ENCODE measurements around the gene TUBA4A. TPM values are rescaled to one million over a fixed set of nuclear protein-coding genes. Genes with fewer than 3 reads are reported as not detected.

Gene TUBA4A
- polyA plus RNA-seq, 1 donor (not counting 4 experiments of a cell fraction or from before 2014, with no cell fraction given), result 524 TPM

DNA sequence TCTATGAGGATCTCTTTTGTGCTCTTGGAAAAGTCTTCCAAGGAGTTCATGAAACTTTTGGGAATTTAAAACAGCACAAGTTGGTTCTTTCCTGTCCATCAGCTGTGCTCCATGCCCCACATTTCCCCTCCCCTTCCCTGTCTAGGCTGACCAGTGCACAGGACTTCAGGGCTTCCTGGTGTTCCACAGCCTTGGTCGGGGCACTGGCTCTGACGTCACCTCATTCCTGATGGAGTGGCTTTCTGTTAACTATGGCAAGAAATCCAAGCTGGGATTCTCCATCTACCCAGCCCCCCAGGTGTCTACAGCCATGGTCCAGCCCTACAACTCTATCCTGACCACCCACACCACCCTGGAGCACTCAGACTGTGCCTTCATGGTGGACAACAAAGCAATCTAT, 17.3 kb upstream of the TUBA4A start:
- FAIRE-seq (no peak), DNase-seq (ENCODE audit: low read depth, low spot score) (no peak)

DNA sequence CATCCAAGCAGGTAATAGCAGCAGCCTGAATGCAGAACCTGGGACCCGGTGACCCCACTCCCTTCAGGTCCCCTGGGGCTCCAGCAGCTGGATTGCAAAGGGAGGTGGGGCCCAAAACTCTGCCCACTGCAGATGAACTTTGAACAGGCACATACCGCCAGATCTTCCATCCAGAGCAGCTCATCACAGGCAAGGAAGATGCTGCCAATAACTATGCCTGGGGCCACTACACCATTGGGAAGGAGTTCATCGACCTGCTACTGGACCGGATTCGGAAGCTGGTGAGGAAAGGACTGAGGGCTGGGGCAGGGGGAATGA, 16.3 kb upstream of the TUBA4A start:
- H3K4me1 ChIP-seq (ENCODE audit: control insufficient read depth, extremely low read depth, insufficient read depth, low read length), result peaks cover 33% of the 10 kb centered on the region
- no peak for FAIRE-seq

More for the DNA sequence above, 17.3 kb upstream of the TUBA4A start:
- TF ChIP-seq, protein P1, sequence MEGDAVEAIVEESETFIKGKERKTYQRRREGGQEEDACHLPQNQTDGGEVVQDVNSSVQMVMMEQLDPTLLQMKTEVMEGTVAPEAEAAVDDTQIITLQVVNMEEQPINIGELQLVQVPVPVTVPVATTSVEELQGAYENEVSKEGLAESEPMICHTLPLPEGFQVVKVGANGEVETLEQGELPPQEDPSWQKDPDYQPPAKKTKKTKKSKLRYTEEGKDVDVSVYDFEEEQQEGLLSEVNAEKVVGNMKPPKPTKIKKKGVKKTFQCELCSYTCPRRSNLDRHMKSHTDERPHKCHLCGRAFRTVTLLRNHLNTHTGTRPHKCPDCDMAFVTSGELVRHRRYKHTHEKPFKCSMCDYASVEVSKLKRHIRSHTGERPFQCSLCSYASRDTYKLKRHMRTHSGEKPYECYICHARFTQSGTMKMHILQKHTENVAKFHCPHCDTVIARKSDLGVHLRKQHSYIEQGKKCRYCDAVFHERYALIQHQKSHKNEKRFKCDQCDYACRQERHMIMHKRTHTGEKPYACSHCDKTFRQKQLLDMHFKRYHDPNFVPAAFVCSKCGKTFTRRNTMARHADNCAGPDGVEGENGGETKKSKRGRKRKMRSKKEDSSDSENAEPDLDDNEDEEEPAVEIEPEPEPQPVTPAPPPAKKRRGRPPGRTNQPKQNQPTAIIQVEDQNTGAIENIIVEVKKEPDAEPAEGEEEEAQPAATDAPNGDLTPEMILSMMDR (optimal IDR thresholded peaks at IDR 0.05 in 1 of 3, IDR thresholded peaks at IDR 0.05 in 1 of 3, conservative IDR thresholded peaks at IDR 0.05 in 1 of 3; ENCODE audit: extremely low read depth in 1 of 3, insufficient read depth in 2 of 3, low read length in 3 of 3), result no peak
- no peak for TF ChIP-seq EZH2 (IDR thresholded peaks at IDR 0.05; ENCODE audit: low read length)
- Histone ChIP-seq H3K36me3 (ENCODE audit: control insufficient read depth in 2 of 2, extremely low read depth in 1 of 2, insufficient read depth in 2 of 2, low read length in 2 of 2) (no peaks in the 10 kb centered on the region), H3K9me3 (ENCODE audit: control insufficient read depth, low read depth, low read length) (no peaks in the 10 kb centered on the region), H3K9me1 (ENCODE audit: control insufficient read depth, extremely low read depth, insufficient read depth, low read length) (no peaks in the 10 kb centered on the region), H3K4me1 (ENCODE audit: control insufficient read depth, extremely low read depth, insufficient read depth, low read length) (peaks cover 38% of the 10 kb centered on the region), H3K9ac (ENCODE audit: control insufficient read depth, extremely low read depth, insufficient read depth, low read length) (no peak overlapping the region), H3K27ac (ENCODE audit: control insufficient read depth, insufficient read depth, low read length) (no peak overlapping the region), H4K20me1 (ENCODE audit: control insufficient read depth, extremely low read depth, insufficient read depth, low read length) (no peaks in the 10 kb centered on the region), H3K4me2 (ENCODE audit: control insufficient read depth, extremely low read depth, insufficient read depth, low read depth, low read length) (no peak overlapping the region), H3K4me3 (ENCODE audit: control insufficient read depth in 2 of 3, extremely low read depth in 1 of 3, insufficient read depth in 2 of 3, low read depth in 1 of 3, low read length in 3 of 3) (no peak overlapping the region), H2AFZ (ENCODE audit: control insufficient read depth, low read length) (no peak overlapping the region), H3K79me2 (ENCODE audit: control insufficient read depth, insufficient read depth, low read length) (no peaks in the 10 kb centered on the region), H3K27me3 (ENCODE audit: control insufficient read depth, extremely low read depth, insufficient read depth, low read length) (no peaks in the 10 kb centered on the region)
- dilution Hi-C loops (cut with MboI; ENCODE audit: extremely low pct_ligation_motif_present, low sequenced_read_pairs), result no loop called here

More for the DNA sequence above, 16.3 kb upstream of the TUBA4A start:
- Histone ChIP-seq H3K4me3 (ENCODE audit: control insufficient read depth in 2 of 3, extremely low read depth in 1 of 3, insufficient read depth in 2 of 3, low read depth in 1 of 3, low read length in 3 of 3) (no peak overlapping the region), H3K27ac (ENCODE audit: control insufficient read depth, insufficient read depth, low read length) (no peak overlapping the region), H3K9ac (ENCODE audit: control insufficient read depth, extremely low read depth, insufficient read depth, low read length) (no peak overlapping the region), H3K9me3 (ENCODE audit: control insufficient read depth, low read depth, low read length) (no peaks in the 10 kb centered on the region), H3K79me2 (ENCODE audit: control insufficient read depth, insufficient read depth, low read length) (no peaks in the 10 kb centered on the region), H3K27me3 (ENCODE audit: control insufficient read depth, extremely low read depth, insufficient read depth, low read length) (no peaks in the 10 kb centered on the region), H3K4me2 (ENCODE audit: control insufficient read depth, extremely low read depth, insufficient read depth, low read depth, low read length) (peak overlapping the region; percentile 22), H3K36me3 (ENCODE audit: control insufficient read depth in 2 of 2, extremely low read depth in 1 of 2, insufficient read depth in 2 of 2, low read length in 2 of 2) (no peaks in the 10 kb centered on the region), H4K20me1 (ENCODE audit: control insufficient read depth, extremely low read depth, insufficient read depth, low read length) (no peaks in the 10 kb centered on the region), H2AFZ (ENCODE audit: control insufficient read depth, low read length) (no peak overlapping the region), H3K9me1 (ENCODE audit: control insufficient read depth, extremely low read depth, insufficient read depth, low read length) (no peaks in the 10 kb centered on the region)
- DNase-seq (ENCODE audit: low read depth, low spot score), result no peak
- dilution Hi-C loops (cut with MboI; ENCODE audit: extremely low pct_ligation_motif_present, low sequenced_read_pairs), result no loop called here
- TF ChIP-seq EZH2 (IDR thresholded peaks at IDR 0.05; ENCODE audit: low read length), result no peak
- TF ChIP-seq, protein P1 (optimal IDR thresholded peaks at IDR 0.05 in 1 of 3, IDR thresholded peaks at IDR 0.05 in 1 of 3, conservative IDR thresholded peaks at IDR 0.05 in 1 of 3; ENCODE audit: extremely low read depth in 1 of 3, insufficient read depth in 2 of 3, low read length in 3 of 3), result no peak

Measured in keratinocyte (primary cell).